ENCODE measurements around the gene ADAMTS12. TPM values are rescaled to one million over a fixed set of nuclear protein-coding genes. Genes with fewer than 3 reads are reported as not detected.

The ADAMTS12 gene
- total and polyA plus RNA-seq, 4 donors = 0.49 to 6.4 (median 2.3) TPM

DNA sequence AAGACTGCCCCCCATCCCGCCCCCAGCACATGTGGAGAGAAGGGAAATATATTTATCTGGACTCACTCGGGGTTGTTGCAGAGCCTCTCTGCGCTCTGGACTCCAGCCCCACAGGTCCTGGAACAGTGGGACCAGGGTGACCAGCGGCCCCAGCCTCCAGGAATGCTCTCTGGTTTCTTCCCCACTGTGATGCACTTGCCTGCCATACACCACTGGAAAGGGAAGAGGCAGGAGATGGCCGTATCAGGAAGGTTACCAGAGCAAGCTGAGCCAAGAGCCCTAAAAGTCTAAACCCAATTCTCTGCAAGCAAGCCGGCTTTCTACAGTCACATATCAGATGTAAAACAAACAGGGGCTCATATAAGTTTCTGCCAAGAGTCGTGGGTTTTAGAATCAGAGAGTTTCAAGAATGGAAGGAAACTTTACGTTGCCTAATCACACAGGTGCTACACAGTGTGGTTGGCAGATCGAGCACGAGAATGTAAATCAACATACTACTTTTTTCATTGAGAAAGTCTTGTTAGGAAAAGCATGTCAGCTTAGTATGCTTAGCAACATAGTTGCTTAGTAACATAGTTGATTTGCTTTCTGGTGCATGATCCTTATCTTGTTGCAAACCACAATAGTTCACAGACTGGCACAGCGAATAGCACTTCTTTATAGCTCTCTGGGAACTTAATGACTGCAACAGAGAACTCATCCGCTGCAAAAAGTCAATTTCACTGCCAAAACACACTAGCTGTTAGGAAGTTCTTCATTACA lies 249.9 kb downstream of the ADAMTS12 start:
- no peak overlapping the region for H3K4me3 ChIP-seq (ENCODE audit: low read depth in 1 of 3, low read length in 3 of 3)
- H3K27ac ChIP-seq (ENCODE audit: low read depth in 1 of 2, low read length in 2 of 2) = no peak overlapping the region
- H3K36me3 ChIP-seq (ENCODE audit: control insufficient read depth in 4 of 4, insufficient read depth in 3 of 4, low read depth in 1 of 4, low read length in 3 of 4) = no peaks in the 10 kb centered on the region
- no peaks in the 10 kb centered on the region for H3K9me3 ChIP-seq (ENCODE audit: control insufficient read depth in 4 of 4, low read length in 3 of 4)
- WGBS = 66% methylated on average over 12 of the region's 12 CpGs
- H3K4me1 ChIP-seq (ENCODE audit: control insufficient read depth in 4 of 4, insufficient read depth in 4 of 4, low read length in 3 of 4) = no peaks in the 10 kb centered on the region
- no peak for DNase-seq (ENCODE audit: low spot score)
- H3K27me3 ChIP-seq (ENCODE audit: control insufficient read depth in 4 of 4, insufficient read depth in 4 of 4, low read length in 3 of 4) = no peaks in the 10 kb centered on the region
- TF ChIP-seq GABPA (IDR thresholded peaks at IDR 0.05 in 1 of 2, conservative IDR thresholded peaks at IDR 0.05 in 1 of 2) = no peak
- TF ChIP-seq, protein P1, sequence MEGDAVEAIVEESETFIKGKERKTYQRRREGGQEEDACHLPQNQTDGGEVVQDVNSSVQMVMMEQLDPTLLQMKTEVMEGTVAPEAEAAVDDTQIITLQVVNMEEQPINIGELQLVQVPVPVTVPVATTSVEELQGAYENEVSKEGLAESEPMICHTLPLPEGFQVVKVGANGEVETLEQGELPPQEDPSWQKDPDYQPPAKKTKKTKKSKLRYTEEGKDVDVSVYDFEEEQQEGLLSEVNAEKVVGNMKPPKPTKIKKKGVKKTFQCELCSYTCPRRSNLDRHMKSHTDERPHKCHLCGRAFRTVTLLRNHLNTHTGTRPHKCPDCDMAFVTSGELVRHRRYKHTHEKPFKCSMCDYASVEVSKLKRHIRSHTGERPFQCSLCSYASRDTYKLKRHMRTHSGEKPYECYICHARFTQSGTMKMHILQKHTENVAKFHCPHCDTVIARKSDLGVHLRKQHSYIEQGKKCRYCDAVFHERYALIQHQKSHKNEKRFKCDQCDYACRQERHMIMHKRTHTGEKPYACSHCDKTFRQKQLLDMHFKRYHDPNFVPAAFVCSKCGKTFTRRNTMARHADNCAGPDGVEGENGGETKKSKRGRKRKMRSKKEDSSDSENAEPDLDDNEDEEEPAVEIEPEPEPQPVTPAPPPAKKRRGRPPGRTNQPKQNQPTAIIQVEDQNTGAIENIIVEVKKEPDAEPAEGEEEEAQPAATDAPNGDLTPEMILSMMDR (IDR thresholded peaks at IDR 0.05; ENCODE audit: low read depth, low read length, missing input control) = no peak
- no peak for TF ChIP-seq SP1 (IDR thresholded peaks at IDR 0.05)
- no peak for TF ChIP-seq EGR1 (IDR thresholded peaks at IDR 0.05; ENCODE audit: low read depth in 2 of 2)
- TF ChIP-seq ATF3 (IDR thresholded peaks at IDR 0.05) = no peak
- TF ChIP-seq HNF4A (conservative IDR thresholded peaks at IDR 0.05) = no peak
- no peak for TF ChIP-seq NR2F2 (IDR thresholded peaks at IDR 0.05)
- no peak for TF ChIP-seq YY1 (IDR thresholded peaks at IDR 0.05)
- no peak for TF ChIP-seq HNF4G (IDR thresholded peaks at IDR 0.05)
- TF ChIP-seq JUND (IDR thresholded peaks at IDR 0.05) = no peak
- TF ChIP-seq FOXA2 (IDR thresholded peaks at IDR 0.05) = no peak
- no peak for TF ChIP-seq ZBTB33 (IDR thresholded peaks at IDR 0.05)
- no peak for TF ChIP-seq RXRA (IDR thresholded peaks at IDR 0.05)
- no peak overlapping the region for H3K9ac ChIP-seq (ENCODE audit: low read depth in 1 of 2, low read length in 2 of 2)

- no peak for TF ChIP-seq FOXA2 (IDR thresholded peaks at IDR 0.05)
- TF ChIP-seq ATF3 (IDR thresholded peaks at IDR 0.05) = no peak
- TF ChIP-seq NR2F2 (IDR thresholded peaks at IDR 0.05) = no peak
- TF ChIP-seq JUND (IDR thresholded peaks at IDR 0.05) = no peak
- TF ChIP-seq, protein P1 (IDR thresholded peaks at IDR 0.05; ENCODE audit: low read depth, low read length, missing input control) = no peak
- TF ChIP-seq HNF4G (IDR thresholded peaks at IDR 0.05) = no peak
- TF ChIP-seq HNF4A (conservative IDR thresholded peaks at IDR 0.05) = no peak
- no peak for TF ChIP-seq RAD21 (IDR thresholded peaks at IDR 0.05)
- no peak for TF ChIP-seq EGR1 (IDR thresholded peaks at IDR 0.05; ENCODE audit: low read depth in 2 of 2)
- TF ChIP-seq MAX (IDR thresholded peaks at IDR 0.05) = no peak
- no peak for TF ChIP-seq ZBTB33 (IDR thresholded peaks at IDR 0.05)
- TF ChIP-seq SP1 (IDR thresholded peaks at IDR 0.05) = no peak
- TF ChIP-seq YY1 (IDR thresholded peaks at IDR 0.05) = no peak
- no peak for TF ChIP-seq TAF1 (conservative IDR thresholded peaks at IDR 0.05)
- Histone ChIP-seq H3K9me3 (ENCODE audit: control insufficient read depth in 4 of 4, low read length in 3 of 4) (no peaks in the 10 kb centered on the region), H3K36me3 (ENCODE audit: control insufficient read depth in 4 of 4, insufficient read depth in 3 of 4, low read depth in 1 of 4, low read length in 3 of 4) (no peaks in the 10 kb centered on the region), H3K9ac (ENCODE audit: low read depth in 1 of 2, low read length in 2 of 2) (no peak overlapping the region), H3K4me3 (ENCODE audit: low read depth in 1 of 3, low read length in 3 of 3) (no peak overlapping the region), H3K27me3 (ENCODE audit: control insufficient read depth in 4 of 4, insufficient read depth in 4 of 4, low read length in 3 of 4) (no peaks in the 10 kb centered on the region), H3K27ac (ENCODE audit: low read depth in 1 of 2, low read length in 2 of 2) (no peak overlapping the region), H3K4me1 (ENCODE audit: control insufficient read depth in 4 of 4, insufficient read depth in 4 of 4, low read length in 3 of 4) (no peaks in the 10 kb centered on the region)
- DNase-seq (ENCODE audit: low spot score) = no peak
- 74% methylated on average over 7 of the region's 7 CpGs for WGBS
These were observed 252.3 kb downstream of the ADAMTS12 start for GRCh38 chr5:33639474-33639873.

Measured in liver (tissue), 9 donors.